Vagina (tissue), 2 donors: Measurements from ENCODE around the gene BACE2.
A peak's percentile ranks its signal among the peaks of the same experiment; 100 is the strongest.

ENCODE experiments used
- POLR2A ChIP-seq, 2 donors: fragments of 450-650 bp; IDR thresholded peaks; one replicate each; pipeline ENCODE4 v1.6.1; 2017; ENCODE audit warnings: antibody characterized with exemption in 2 of 2, mild to moderate bottlenecking in 2 of 2, moderate library complexity in 2 of 2
- POLR2AphosphoS5 ChIP-seq, 2 donors: sonication (generic); formaldehyde crosslinking; IDR thresholded peaks; one replicate each; pipeline ENCODE4 v1.9.0; 2017; ENCODE audit warnings: antibody characterized with exemption in 2 of 2, mild to moderate bottlenecking in 2 of 2, low read depth in 1 of 2; ENCODE audit not compliant: insufficient read depth in 1 of 2

GRCh38 chr21:41170859-41171609 lies 3.1 kb downstream of the BACE2 start:
- peak; percentile 72 to 91 for TF ChIP-seq POLR2AphosphoS5 (IDR thresholded peaks at IDR 0.05; ENCODE audit: insufficient read depth in 1 of 2, low read depth in 1 of 2)
- TF ChIP-seq POLR2A (IDR thresholded peaks at IDR 0.05), result no peak
